ENCODE measurements around the gene PNRC2.
"Not testable (repeated sequence)": the region's sequence is repeated elsewhere in the genome, so short reads cannot be mapped to it uniquely, and the experiment has no call there.

- not testable (repeated sequence) for TF ChIP-seq POLR2A, CTCF (IDR thresholded peaks at IDR 0.05)
Observed at GRCh38 chr1:24012878-24013277, 53.2 kb downstream of the PNRC2 start.
